NCI-H510A treated with DMSO at 0.1 percent for 48 hours (cell line): ENCODE measurements around the gene PLBD1.

ENCODE experiments used
- DNase-seq: peaks from one replicate; lab custom pipeline; 2025; lab: John Stamatoyannopoulos, UW

PLBD1 gene

DNA sequence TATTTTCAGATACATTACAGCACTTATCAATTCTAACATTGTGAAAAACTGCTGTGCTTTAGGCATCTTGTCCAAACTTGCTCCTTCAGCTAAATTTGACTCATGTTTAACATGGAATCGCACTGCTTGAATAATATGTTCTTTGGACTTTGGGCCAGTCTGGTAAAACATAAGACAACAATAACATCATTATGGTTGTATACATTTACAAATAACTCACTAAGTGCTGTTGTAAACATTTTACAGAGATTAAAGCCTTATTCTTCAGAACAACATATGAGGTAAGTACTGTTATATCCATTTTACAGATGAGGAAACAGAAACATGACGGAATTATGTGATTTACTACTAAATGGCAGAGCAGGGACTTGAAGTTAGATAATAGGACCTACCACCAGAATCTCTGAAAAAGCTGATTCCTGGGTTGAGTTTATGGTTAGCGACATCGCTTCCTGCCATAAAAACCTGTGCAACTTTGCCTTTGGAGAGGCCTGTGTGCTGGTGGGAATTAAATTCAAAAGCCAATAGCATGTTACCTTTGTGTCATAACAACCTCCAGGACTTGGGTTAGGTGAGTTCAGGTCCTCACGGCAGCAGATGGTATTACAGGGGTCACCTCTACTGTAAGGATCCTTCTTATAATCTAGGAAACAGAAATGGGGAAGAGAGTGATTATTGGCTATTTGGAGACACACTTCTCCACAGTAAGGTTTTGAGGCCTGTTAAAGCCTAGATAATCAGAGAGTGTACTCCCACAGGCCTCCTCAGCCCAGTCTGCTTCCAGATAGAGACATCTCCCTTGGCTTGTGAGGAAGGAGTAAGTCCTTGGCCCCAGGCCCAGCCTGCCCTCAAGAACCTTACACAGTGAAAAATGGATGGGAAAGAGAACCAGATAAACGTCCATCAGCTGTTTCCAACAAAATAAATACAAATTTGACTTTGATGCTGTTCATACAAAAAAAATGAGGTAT lies 61.8 kb downstream of the PLBD1 start:
- no peak for DNase-seq

DNA sequence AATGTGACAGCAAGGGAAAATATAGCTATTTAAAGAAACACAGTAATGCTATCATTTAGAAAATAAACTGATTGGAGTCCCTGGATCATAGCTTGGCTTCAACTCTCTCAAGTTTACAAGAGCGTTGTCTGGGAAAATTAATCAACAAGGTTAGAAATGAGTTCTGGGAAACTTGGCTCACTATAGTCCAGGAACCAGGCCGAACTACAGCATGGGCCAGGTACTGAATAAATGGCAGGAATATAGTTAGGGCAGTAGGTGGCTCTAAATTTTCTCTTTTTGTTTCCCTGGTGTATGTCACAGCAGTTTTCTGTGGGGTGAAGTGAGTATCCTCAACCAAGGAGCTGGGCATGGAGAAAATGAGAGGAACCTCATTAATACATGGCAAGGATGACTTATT lies 72.4 kb downstream of the PLBD1 start:
- no peak for DNase-seq

DNA sequence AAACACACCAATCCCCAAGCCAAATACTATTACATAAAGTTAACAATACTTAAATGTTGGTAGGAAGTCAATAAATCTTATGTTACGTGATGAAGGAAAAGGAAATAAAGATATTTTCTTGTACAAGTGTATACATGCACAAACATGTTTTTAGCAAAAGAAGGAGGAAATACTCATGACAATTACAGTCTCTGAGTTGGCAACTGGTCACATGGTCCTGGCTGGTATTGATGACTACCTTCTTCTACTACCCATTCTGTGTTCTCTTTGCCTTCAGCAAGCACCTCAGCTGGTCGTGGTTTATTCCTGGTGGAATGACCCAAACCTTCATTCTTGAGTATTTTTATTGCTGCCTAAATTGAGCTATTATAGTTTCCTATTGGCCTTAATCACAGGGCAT lies 84.8 kb downstream of the PLBD1 start:
- DNase-seq = no peak

DNA sequence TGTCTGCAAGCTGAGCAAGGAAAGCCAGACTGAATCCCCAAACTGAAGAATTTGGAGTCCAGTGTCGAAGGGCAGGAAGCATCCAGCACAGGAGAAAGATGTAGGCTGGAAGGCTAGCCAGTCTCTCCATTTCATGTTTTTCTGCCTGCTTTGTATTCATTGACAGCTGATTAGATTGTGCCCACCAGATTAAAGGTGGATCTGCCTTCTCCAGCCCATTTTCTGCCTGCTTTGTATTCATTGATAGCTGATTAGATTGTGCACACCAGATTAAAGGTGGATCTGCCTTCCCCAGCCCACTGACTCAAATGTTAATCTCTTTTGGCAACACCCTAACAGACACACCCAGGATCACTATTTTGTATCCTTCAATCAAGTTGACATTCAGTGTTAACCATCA lies 85.3 kb downstream of the PLBD1 start:
- DNase-seq = no peak

DNA sequence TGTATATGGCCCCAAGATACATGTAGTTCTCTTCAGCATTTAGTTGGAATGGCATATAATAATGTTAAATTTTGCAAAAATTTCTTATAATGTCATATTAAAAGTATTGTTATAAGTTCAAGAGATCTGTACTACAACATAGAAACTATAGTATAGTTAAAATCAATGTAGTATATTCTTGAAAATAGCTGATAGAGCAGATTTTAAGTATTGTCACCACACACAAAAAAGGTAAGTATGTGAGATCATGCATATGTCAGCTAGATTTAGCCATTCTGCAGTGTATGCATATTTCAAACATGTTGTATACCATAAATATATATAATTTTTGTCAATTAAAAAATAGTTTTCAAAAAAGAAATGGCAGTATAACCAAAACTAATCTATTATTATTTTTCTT lies 86.5 kb downstream of the PLBD1 start:
- no peak for DNase-seq

DNA sequence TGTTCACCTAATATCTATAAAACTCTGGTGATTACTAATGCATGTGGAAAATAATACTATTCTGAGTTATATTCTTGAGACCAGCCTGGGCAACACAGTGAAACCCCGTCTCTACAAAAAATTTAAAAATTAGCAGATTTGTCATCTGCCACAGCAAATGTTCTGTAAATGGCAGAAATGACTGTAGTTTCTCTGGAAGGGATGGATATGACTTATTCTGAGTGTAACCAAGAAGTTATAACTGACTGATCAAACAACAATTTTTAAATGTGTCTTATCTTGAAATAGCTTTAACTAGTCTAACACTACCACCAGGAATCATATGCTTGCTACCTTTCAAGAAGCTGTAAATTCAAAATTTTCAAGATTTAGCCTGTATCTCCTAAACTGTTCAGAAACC lies 88.7 kb downstream of the PLBD1 start:
- no peak for DNase-seq

DNA sequence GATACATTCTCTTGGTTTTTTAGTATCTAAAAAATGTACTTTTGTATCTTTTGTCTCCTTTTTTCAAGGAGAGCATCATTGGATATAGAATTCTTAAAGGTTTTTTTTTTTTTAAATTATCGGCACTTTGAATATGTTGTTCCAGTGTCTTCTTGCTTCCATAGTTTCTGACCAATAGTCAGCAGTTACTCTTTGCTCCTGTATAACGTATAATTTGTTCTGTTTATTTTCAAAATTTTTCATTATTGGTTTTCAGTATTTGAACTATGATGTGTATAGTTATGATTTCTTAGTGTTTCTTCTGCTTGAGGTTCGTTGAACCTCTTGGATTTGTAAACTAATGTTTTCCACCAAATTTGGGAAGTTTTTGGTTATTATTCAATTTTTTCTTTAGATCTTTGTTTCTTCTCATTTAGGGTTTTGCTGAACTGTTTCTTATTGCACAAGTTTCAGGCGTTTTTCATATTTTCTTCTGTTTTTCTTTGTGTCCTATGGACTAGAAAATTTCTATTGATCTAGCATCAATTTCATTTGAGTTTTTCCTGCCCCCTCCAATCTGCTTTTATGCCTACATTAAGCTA lies 93.9 kb downstream of the PLBD1 start:
- DNase-seq = peak; percentile 7

DNA sequence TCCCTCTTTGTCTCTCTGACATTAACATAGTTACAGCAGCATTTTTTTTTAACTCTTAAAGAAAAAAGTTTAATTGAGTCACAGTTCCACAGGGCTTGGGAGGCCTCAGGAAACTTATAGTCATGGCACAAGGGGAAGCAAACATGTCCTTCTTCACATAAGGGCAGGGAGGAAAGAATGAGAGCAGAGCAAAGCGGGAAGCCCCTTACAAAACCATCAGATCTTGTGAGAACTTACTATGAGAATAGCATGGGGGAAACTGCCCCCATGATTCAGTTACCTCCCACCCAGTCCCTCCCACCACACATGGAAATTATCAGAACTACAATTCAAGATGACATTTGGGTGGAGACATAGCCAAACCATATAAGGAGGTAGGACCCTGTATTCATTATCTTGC lies 96.2 kb downstream of the PLBD1 start:
- DNase-seq = no peak

DNA sequence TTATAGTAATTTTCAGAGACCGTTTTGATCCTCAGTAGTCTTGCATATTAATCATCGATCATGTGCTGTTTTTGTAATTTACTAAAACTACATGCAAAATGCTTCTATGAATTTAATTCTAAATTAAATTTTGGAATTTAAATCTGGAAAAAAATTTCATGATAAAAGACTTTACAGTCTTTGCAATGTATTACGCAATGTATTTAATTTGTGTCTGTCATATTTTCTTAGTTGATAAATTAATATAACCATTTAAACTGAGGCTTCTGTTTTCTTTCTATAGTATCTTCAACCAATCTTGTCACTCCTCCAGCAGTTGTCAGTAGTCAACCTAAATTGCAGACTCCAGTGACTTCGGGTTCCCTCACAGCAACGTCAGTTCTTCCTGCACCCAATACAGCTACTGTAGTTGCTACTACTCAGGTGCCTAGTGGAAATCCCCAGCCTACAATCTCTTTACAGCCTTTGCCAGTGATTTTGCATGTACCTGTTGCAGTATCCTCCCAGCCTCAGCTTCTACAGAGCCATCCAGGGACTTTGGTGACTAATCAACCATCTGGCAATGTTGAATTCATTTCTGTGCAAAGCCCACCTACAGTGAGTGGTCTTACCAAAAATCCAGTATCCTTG lies 107.4 kb downstream of the PLBD1 start:
- DNase-seq = no peak

DNA sequence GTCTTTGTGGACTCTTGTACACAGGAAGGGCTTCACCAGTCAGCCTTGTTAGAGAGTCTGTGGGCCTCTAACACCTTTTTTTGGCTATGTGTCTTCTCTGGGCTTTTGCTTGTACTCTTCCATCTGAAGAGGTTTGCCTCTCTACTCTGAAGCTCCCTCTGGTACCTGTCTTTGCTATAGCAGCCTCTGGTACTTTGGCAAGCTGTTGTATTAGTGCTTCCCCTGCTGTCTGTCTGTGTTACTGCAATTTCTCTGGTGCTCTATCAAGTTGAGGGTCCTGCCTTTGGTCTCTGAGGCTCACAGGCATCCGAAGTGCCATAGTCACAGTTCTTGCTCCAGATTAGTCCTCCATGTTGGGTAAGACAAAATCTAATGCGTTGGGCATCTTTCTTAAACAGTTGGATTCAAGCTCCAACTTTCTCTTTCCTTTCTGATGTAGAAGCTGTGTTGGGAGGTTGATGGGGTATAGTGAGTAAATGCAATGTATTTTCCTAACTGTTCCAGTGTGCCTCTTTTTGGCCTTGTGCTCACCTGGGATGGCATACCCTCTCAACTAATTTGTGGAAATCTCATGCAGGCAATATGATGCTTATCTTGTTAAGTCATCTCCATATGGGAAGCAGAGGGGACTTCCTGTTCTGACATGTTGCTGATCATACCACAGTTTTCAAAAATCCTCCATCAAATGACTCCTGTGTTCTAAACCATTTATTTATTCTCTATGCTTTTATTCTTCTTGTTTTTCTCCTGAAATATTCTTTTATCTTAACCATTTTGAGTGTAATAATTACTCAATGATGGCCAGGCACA lies 113.4 kb downstream of the PLBD1 start:
- peak; percentile 35 for DNase-seq
